Left lobe of liver (tissue), 2 donors: Measurements from ENCODE around the gene MAT2B. TPM values are rescaled to one million over a fixed set of nuclear protein-coding genes. Genes with fewer than 3 reads are reported as not detected.

Experiments used
- ATAC-seq: fragments of 200-7000 bp; cut with Tn5 transposase; one replicate; pipeline ENCODE4 v1.9.1; 2020; ENCODE audit warnings: mild to moderate bottlenecking, moderate library complexity
- DNase-seq: peaks from one replicate; pipeline ENCODE4 v3.0.0-alpha.2; 2020; ENCODE audit warnings: low spot score
- total RNA-seq: library from RNA; stranded (reverse); gene quantifications from one replicate; pipeline ENCODE4 v1.2.1, GENCODE V29; 2021
- donor health status: DM: no; HTN: no; CAD: no; lungs with moderate emphysema.
- donor health status: DM: no; HTN: yes; CAD: no.

The MAT2B gene
- total RNA-seq = 22.8 TPM

- ATAC-seq = peak; percentile 86
- peak; percentile 97 for DNase-seq
Observed at GRCh38 chr5:163505368-163506094, at the start of gene MAT2B. MAT2B (plus strand) TSS chr5:163505619; CDS start chr5:163505687, 68 bp downstream.

GRCh38 chr5:163456029-163456589, 49.3 kb upstream of the MAT2B start:
- DNase-seq (no peak), ATAC-seq (no peak)

- DNase-seq (no peak), ATAC-seq (no peak)
Observed at GRCh38 chr5:163456840-163457239, 48.6 kb upstream of the MAT2B start.

GRCh38 chr5:163458778-163459385, 46.5 kb upstream of the MAT2B start:
- ATAC-seq = no peak

GRCh38 chr5:163459462-163459818, 46.0 kb upstream of the MAT2B start:
- DNase-seq = no peak
- ATAC-seq = peak; percentile 24

More at GRCh38 chr5:163458778-163459385, 46.5 kb upstream of the MAT2B start:
- no peak for DNase-seq

GRCh38 chr5:163459819-163460561, 45.4 kb upstream of the MAT2B start, which contains the start of gene NUDCD2:
NUDCD2 (minus strand) TSS chr5:163460102; CDS start chr5:163460050, 52 bp downstream.
- peak; percentile 95 for DNase-seq
- peak; percentile 87 for ATAC-seq

- DNase-seq = no peak
- no peak for ATAC-seq
Observed at GRCh38 chr5:163460562-163461171, 44.8 kb upstream of the MAT2B start, which contains the start of gene HMMR. HMMR (plus strand) TSS chr5:163460632; CDS start chr5:163460693, 61 bp downstream.

GRCh38 chr5:163463063-163463435, 42.4 kb upstream of the MAT2B start:
- ATAC-seq (no peak), DNase-seq (no peak)

GRCh38 chr5:163467682-163468081, 37.7 kb upstream of the MAT2B start:
- ATAC-seq (no peak), DNase-seq (no peak)

- ATAC-seq (peak; percentile 86), DNase-seq (no peak)
Observed at GRCh38 chr5:163473635-163474243, 31.7 kb upstream of the MAT2B start.

GRCh38 chr5:163475411-163475810, 30.0 kb upstream of the MAT2B start:
- no peak for ATAC-seq
- no peak for DNase-seq

- ATAC-seq (no peak), DNase-seq (no peak)
Observed at GRCh38 chr5:163478126-163478981, 27.1 kb upstream of the MAT2B start.

GRCh38 chr5:163478982-163479271, 26.5 kb upstream of the MAT2B start:
- no peak for DNase-seq
- ATAC-seq = no peak

- peak; percentile 62 for DNase-seq
- ATAC-seq = peak; percentile 92
Observed at GRCh38 chr5:163489055-163489744, 16.2 kb upstream of the MAT2B start.

- DNase-seq = no peak
- ATAC-seq = peak; percentile 82
Observed at GRCh38 chr5:163489745-163490075, 15.7 kb upstream of the MAT2B start.

GRCh38 chr5:163496286-163496685, 9.1 kb upstream of the MAT2B start:
- no peak for ATAC-seq
- no peak for DNase-seq

GRCh38 chr5:163497315-163497714, 8.1 kb upstream of the MAT2B start:
- DNase-seq (no peak), ATAC-seq (peak; percentile 53)

GRCh38 chr5:163498886-163499285, 6.5 kb upstream of the MAT2B start:
- no peak for ATAC-seq
- DNase-seq = no peak

GRCh38 chr5:163502521-163502920, 2.9 kb upstream of the MAT2B start:
- ATAC-seq (no peak), DNase-seq (no peak)
